HG03139 (cell line): ENCODE data around the gene BLOC1S1.
"Not testable (repeated sequence)": the region's sequence is repeated elsewhere in the genome, so short reads cannot be mapped to it uniquely, and the experiment has no call there.

Experiments used
- ATAC-seq: cut with Tn5 transposase; IDR thresholded peaks from one replicate; pipeline ENCODE4 v1.9.1; 2021; ENCODE audit not compliant: unreplicated experiment

Gene BLOC1S1

DNA sequence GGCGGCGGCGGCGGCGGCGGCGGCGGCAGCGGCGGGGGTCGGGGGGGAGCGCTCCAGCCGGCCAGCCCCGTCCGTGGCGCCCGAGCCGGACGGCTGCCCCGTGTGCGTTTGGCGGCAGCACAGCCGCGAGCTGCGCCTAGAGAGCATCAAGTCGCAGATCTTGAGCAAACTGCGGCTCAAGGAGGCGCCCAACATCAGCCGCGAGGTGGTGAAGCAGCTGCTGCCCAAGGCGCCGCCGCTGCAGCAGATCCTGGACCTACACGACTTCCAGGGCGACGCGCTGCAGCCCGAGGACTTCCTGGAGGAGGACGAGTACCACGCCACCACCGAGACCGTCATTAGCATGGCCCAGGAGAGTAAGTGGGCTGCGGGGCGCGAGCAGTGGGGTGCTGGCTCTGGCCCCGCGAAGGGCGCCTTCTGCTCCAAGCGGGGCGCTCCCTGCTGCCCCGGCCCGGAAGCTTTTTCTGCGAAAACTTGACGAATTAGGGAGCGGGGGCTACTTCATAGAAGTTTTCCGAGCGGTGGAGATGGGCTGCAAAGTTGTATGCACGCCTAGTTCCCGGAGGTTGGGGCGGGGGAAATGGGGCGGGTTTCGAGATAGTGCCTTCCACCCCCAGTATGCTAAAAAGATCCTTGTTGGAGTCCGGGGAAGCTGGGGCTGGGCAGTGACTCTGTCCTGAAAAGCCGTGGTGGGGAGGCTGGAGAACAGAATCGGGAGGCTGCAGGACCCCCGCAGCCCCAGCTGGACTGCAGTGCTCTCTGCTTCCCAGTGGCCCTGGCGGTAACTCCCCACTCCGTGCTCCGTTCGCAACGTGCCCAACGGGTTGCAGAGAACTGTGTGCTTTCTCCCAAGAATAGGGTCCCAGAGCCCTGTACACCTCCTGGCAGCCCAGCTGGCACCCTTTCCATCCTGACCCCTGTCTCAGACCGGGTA, 27.8 kb downstream of the BLOC1S1 start:
- peak; percentile 38 for ATAC-seq

DNA sequence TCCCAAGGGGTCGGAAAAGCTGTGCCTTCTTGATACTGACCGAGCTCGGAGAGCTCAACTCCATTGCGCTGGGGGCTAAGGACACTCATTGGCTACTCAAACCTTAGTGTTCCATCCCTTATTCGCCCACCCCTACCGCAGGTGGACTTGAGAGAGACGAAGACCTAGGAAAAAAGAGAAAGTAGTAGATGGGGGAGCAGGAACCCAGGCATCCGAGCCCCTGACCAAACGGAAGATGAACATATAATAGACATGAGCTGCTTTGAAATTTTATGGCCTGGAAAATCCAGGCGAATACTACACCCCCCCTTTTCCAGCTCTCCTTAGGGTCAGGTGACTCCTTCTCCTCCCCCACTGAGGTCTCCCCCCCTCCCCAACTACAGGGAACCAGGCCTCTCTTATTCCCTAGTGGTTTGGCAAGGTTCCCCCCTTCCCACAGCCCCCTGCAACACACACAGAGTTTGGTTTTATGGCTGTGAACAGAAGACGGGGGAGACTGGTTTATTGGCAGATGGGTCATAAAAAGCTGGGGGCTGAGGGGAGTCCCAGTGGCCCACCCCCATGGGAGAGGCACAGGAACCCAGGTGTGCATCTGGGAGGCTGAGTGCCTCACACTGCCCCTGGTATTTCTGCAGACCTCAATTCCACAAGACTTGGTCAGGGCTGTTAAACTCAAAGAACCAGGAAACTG, 28.6 kb downstream of the BLOC1S1 start:
- no peak for ATAC-seq

DNA sequence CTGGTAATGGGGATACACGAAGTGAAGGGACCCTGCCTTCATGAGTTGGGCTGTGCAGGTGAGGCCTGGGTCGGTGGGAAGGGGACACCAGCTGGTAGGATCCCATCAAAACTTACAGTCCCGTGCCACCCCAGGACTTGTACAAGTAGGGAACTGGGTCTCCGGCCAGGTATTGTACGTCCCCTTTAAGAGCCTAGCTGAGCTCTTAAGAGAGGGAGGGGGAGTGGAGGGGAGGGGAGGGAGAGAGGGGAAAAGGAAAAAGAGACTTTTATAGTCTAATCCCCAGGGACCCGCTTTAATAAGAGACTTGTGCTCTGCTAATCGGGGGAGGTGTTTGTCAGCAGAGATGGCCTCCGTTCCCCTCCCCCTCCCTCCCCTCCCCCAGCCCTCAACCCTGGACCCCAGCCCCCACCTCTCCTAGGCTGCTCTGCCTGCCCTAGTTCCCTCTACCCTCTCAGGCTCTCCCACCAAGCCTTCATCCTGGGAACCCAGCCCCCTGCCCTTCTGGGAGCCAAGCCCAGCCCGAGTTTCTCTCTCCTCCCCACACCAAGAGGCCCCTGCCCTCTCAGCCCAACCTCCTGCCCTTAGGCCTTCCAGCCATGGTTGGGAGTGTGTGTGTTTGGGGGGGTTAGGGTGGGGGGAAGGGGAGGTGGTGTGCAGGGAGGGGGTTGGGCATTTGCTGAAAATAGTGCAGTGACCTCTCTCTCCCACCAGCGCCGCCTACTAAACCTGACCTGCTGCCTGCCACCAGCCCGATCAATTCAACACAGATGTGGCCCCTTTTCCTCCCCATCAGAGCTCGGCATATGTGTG, 29.7 kb downstream of the BLOC1S1 start:
- ATAC-seq: no peak

DNA sequence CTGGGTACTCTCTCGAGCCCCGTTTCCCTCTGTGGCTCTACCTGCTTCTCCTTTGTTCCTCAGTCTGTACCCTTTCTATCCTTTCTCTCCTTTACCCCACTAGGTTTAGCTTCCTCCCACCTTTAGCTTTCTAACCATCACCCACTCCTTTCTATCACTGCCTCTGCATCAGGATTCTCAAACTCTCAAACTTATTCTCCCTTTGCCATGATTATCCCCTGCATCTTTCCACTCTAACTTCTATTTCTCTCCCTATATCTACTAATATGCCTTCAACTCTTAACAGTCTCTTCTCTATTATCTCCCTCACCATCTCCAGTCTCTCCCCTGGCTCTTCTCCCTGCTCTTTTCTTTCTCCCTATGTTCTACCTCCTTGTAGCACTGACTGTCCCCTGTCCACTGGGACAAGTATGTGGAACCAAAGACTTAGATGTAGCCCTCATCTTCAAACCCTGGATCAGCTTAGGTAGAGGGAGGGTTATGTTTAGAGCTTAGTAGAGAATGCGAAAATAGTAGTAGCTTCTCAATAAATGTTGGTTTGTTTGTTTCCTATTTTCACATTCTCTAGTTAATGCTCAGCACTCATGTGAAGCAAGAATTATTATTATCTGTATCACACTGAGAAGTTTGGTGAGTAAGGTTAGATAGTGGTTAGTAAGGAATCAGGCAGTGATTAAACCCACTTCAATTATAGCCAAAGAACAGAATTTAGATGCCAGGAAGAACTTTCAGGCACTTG, 30.5 kb downstream of the BLOC1S1 start:
- no peak for ATAC-seq

DNA sequence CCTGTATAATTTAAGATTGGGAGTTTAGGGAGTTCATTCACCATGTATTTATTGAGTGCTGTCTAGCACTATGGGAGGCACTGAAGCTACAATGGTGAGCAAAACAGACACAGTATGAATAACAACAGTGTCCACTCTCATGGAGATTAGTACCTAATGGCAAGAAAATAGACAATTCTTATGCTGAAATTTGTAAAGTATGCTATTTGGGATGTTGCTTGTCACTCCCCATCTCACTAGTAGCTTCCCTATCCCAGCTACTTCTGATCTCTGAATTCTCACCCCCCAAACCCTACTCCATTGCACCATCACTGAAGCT, 31.0 kb downstream of the BLOC1S1 start:
- no peak for ATAC-seq

DNA sequence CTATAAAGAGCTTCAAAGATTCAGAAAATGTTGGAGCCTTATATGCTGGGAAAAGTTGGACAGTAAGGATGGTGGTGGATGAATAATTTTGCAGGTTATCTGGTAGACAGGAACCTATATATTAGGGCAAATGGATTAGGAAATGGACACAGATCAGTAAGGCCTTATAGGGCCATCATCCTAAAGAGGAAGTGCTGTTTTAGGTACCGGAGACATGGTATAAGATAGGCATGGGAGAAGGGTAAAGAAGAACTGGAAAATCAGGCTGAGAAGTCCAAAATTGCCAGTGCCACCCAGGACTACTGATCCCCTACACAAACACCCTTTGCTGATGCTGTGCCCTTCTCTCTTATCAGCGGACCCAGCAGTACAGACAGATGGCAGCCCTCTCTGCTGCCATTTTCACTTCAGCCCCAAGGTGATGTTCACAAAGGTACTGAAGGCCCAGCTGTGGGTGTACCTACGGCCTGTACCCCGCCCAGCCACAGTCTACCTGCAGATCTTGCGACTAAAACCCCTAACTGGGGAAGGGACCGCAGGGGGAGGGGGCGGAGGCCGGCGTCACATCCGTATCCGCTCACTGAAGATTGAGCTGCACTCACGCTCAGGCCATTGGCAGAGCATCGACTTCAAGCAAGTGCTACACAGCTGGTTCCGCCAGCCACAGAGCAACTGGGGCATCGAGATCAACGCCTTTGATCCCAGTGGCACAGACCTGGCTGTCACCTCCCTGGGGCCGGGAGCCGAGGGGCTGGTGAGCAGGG, 32.6 kb downstream of the BLOC1S1 start:
- no peak for ATAC-seq

DNA sequence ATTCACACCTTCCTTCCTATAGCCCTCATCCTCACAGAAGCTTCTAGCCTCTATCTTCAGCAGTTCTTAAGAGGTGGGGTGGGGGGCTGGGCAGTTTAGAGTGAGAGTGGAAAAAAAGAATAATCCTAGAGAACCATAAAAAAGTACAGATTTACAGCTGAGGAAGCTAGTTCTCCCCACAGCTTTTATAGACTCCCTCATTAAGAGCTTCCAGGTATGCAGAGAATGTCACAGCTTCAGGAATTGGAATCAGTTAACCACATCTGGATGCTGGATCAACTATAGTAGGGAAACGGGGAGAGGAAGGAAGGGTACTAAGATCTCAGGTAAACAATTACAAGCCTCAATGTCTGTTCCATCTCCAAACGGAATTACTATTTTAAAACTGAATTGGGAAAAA, 39.4 kb downstream of the BLOC1S1 start:
- no peak for ATAC-seq

DNA sequence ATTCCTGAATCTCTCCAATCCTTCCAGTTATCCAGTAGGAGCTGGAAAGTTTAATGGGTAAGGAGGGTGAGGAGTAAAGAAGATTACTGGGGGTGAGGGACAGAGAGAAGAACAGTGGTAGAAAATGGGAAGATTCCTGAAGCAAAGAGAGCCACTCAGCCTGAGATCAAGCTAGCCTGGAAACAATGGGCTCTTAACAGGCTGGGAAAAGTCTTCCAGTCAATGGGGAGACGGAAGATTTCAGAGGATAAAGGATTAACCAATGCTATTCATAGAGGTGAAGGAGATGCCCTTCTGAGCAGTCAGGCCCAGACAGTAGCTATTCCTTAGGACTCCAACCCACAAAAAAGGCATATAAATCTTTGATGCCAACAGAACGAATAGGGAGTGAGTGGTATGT, 41.9 kb downstream of the BLOC1S1 start:
- ATAC-seq: no peak

DNA sequence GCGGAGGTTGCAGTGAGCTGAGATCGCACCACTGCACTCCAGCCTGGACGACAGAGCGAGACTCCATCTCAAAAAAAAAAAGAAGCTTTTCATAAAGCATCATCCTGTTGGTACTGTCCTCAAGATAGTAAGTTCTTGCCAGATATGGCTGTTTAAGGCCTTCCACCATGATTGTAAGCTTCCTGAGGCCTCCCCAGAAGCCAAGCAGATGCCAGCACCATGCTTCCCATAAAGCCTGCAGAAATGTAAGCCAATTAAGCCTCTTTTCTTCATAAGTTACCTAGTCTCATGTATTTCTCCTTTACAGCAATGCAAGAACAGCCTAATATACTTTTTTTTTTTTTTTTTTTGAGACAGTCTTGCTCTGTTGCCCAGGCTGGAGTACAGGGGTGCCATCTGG, 42.7 kb downstream of the BLOC1S1 start:
- not testable (repeated sequence) for ATAC-seq

DNA sequence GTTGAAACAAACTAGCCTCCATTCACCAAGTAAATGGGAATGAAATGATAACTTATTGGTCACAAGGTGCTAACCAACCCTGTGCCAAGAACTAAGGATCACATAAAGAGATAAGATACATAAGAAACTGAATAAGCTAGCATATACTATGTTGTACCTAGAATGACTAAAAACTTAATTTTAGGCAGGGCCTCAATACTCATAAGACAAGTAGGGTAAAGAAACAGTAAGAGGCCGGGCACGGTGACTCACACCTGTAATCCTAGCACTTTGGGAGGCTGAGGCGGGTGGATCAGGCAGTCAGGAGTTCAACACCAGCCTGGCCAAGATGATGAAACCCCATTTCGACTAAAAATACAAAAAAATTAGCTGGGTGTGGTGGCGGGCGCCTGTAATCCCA, 44.8 kb downstream of the BLOC1S1 start:
- ATAC-seq: no peak

DNA sequence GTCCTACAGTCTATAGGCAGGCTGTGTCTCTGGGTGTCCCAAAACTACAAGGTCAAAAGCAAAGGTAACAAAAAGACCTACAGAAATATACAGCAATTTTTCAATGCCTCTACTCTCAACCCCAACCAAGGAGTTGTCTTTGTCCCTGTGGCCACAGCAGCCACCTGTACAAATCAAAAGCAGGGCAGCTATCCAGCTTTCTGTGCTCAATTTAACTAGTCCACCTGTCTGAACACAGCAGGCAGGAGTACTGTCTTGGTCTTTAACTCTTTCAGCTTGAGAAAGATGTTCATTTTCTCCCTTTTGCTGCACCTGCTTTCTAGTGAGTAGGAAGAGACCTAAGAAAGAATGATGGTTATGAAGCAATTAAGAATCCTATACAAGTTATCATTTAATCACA, 46.8 kb downstream of the BLOC1S1 start:
- ATAC-seq: no peak

DNA sequence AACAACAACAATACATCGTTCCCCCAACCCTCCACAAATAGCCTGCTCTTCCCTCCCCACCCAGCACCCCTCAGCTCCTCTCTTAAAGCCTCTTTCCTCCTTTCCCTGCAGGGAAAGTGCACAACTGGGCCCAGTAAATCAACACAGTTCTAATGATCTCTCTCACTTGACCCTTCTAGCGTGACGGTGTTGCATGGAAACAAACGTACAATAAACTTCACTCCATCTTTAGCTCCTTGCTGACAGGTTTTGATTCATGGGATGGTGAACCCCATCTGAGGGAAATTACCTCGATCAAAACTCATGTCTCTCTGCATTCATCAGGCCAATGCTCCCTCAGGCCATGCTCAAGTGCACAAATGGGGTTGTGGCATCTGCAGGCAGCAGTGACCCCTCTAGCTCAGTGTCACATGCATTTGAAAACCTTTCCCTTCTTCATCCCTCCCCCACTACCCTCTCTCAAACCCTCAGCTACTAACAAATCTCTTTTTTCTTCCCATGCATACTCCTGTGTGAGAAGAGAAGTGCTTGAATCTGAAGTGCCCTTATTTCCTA, 50.0 kb downstream of the BLOC1S1 start:
- ATAC-seq: no peak

DNA sequence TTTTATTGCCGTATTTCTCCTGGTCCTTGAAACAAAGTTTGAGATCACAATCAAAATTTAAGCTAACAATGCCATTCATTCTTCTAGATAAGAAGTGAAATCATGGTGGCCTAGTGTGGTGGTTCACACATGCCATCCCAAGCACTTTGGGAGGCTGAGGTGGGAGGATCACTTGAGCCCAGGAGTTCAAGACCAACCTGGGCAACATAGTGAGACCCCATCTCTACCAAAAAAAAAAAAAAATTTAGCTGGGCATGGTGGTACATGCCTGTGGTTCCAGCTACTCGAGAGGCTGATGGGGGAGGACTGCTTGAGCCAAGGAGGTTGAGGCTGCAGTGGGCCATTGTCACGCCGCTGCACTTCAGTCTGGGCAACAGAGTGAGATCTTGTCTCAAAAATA, 51.3 kb downstream of the BLOC1S1 start:
- no peak for ATAC-seq
